T-helper 1 cell treated with Interleukin-12 subunit alpha and Interleukin-12 subunit beta and Interleukin-4 antibody, amounts not matched to agents 30 μg/mL and 1 μg/mL, for 36 hours (primary cell): Measurements from ENCODE around the gene GALNT17.
"Not testable (repeated sequence)": the region's sequence is repeated elsewhere in the genome, so short reads cannot be mapped to it uniquely, and the experiment has no call there.

Experiments
- H3K27ac Mint-ChIP-seq: one replicate; pipeline ENCODE4 v1.8.0; 2021; ENCODE audit warnings: mild to moderate bottlenecking, mixed read lengths
- H3K27me3 Mint-ChIP-seq: one replicate; pipeline ENCODE4 v1.8.0; 2021; ENCODE audit warnings: low read depth, mixed read lengths
- H3K36me3 Mint-ChIP-seq: one replicate; pipeline ENCODE4 v1.8.0; 2021; ENCODE audit warnings: low read depth, mixed read lengths
- H3K4me1 Mint-ChIP-seq: one replicate; pipeline ENCODE4 v1.8.0; 2021; ENCODE audit warnings: low read depth, mixed read lengths
- H3K4me3 Mint-ChIP-seq: one replicate; pipeline ENCODE4 v1.8.0; 2021; ENCODE audit warnings: mild to moderate bottlenecking, moderate library complexity, mixed read lengths
- H3K9me3 Mint-ChIP-seq: one replicate; pipeline ENCODE4 v1.8.0; 2021; ENCODE audit warnings: mixed read lengths

GALNT17 gene

GRCh38 chr7:71718563-71718962 is 586.6 kb downstream of the GALNT17 start:
- no peaks in the 10 kb centered on the region for H3K4me1 Mint-ChIP-seq
- peaks cover 6% of the 10 kb centered on the region for H3K9me3 Mint-ChIP-seq
- no peak overlapping the region for H3K27ac Mint-ChIP-seq
- no peaks in the 10 kb centered on the region for H3K27me3 Mint-ChIP-seq
- H3K4me3 Mint-ChIP-seq: no peak overlapping the region
- H3K36me3 Mint-ChIP-seq: no peaks in the 10 kb centered on the region

DNA sequence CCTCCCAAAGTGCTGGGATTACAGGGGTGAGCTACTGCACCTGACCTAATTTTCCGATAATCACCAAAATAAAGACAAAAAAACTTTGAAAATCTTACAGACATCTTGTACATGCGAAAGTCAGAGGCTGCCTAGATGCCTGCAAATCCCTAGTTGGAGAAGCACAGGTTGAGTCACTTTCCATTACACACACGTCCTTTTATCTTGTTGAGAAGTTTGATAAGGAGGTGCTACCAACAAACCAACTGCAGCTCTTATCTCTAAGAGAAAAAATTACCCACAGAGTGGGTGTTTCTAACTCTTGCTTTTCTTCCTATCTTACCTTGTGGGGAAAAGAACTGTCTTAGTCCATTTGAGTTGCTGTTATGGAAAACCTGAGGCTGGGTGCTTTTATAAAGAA is 589.8 kb downstream of the GALNT17 start:
- Mint-ChIP-seq H3K36me3 (no peaks in the 10 kb centered on the region), H3K4me1 (no peaks in the 10 kb centered on the region), H3K27me3 (no peaks in the 10 kb centered on the region), H3K27ac (no peak overlapping the region), H3K9me3 (peaks cover 10% of the 10 kb centered on the region), H3K4me3 (no peak overlapping the region)

- Mint-ChIP-seq H3K9me3 (peaks cover 23% of the 10 kb centered on the region), H3K4me3 (no peak overlapping the region)
Measured at GRCh38 chr7:71723859-71724258, 591.9 kb downstream of the GALNT17 start.

DNA sequence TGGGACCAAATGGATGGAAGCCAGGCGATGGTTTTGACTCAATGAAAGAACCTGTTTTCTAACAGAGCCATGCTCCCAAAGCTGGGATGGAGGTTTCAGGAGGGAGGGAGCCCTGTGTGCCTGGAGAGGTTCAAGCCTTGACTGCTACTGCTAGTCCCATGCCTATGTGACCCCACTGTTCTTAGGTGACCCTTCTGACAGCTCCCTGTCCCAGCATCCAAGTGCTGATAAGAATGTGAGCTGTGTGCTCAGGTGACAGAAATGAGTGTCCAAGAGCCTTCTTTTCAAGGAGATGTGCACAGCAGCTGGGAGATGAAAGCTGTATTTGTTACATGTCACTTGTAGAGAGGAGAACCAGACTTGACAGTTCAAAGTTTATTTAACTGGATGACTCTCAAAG is 595.4 kb downstream of the GALNT17 start:
- Mint-ChIP-seq H3K9me3 (peaks cover 19% of the 10 kb centered on the region), H3K4me3 (no peak overlapping the region), H3K27ac (no peak overlapping the region), H3K4me1 (no peaks in the 10 kb centered on the region), H3K27me3 (no peaks in the 10 kb centered on the region), H3K36me3 (no peaks in the 10 kb centered on the region)

More at GRCh38 chr7:71723859-71724258, 591.9 kb downstream of the GALNT17 start:
- Mint-ChIP-seq H3K36me3 (no peaks in the 10 kb centered on the region), H3K4me1 (no peaks in the 10 kb centered on the region), H3K27me3 (no peaks in the 10 kb centered on the region), H3K27ac (no peak overlapping the region)

DNA sequence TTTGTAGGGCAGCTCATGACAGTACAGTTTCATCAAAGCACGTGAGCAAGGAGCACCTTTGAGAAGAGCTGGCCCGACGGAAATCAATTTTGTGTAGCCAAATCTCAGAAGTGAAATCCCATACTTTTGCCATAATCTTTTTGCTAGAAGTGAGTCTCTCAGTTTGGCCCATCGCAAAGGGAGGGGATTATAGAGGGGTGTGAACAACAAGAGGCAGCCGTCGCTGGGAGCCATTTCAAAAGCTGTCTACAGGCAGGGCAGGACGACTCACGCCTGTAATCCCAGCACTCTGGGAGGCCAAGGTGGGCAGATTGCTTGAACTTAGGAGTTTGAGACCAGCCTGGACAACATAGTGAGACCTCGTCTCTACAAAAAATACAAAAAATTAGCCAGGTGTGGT is 599.8 kb downstream of the GALNT17 start:
- Mint-ChIP-seq H3K27me3 (no peaks in the 10 kb centered on the region), H3K27ac (no peak overlapping the region), H3K4me3 (no peak overlapping the region), H3K9me3 (peaks cover 13% of the 10 kb centered on the region), H3K36me3 (no peaks in the 10 kb centered on the region), H3K4me1 (peaks cover 4% of the 10 kb centered on the region)

DNA sequence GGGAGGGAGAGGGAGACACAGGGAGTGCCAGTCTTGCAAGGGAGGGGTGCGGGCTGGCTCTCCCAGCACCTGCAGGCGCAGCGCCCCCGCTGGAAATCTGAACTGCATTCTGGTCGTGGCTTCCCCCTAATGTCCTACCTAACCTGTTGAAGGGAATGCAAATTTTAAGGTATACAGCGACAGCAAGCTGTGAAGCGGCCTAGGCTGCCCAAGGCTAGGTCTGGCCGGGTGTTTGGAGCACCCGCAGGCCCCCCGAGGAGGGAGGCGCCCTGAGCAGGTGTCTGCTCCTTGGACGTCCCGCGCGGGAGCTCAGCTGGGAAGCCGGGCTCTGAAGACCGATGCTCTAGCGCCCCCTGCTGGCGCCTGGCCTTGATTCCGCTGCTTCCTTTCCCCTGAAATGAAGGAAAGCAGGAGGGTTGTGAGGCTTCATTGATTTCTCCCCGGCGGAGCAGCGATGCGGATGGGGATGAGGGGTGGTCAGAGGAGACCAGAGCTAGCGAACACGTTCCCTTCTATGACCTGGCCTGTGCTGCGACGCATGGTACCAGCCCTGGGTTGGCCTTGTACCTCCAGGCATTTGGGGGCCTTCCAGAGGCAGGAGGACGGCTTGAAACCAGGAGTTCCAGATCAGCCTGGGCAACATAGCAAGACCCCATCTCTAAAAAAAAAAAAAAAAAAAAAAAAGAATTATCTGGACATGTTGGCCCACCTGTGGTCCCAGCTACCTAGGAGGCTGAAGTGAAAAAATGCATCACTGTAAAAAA is 601.3 kb downstream of the GALNT17 start:
- no peak overlapping the region for H3K4me3 Mint-ChIP-seq
- H3K9me3 Mint-ChIP-seq: peaks cover 5% of the 10 kb centered on the region

DNA sequence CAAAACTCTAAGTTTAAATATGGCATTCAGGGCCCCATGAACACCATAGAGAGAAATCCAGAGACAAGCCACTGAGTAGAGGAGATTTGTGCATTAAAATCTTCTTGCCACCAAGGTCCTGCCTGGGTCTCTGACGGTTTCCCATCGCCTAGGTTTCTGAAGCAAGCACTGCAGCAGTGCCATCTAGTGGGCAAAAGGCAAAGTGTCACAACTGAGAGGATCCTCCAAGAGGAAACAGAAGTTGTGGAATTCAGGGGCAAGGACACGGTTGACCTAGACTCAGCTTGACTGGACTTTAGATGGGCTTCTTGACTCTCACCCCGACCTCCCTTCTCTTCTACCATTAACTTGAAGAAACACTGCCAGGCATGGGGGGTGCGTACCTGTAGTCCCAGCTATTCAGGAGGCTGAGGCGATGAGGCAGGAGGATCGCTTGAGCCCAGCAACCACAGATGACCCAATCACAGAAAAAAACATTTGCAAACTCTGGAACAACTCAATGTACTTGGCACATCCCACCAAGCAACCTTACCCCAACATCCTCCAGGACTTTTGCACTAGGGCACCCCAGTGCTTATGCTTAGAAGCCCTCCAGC is 604.1 kb downstream of the GALNT17 start:
- H3K36me3 Mint-ChIP-seq: no peaks in the 10 kb centered on the region
- no peaks in the 10 kb centered on the region for H3K27me3 Mint-ChIP-seq
- H3K9me3 Mint-ChIP-seq: peaks cover 3% of the 10 kb centered on the region
- peaks cover 4% of the 10 kb centered on the region for H3K4me1 Mint-ChIP-seq
- H3K4me3 Mint-ChIP-seq: no peak overlapping the region
- no peak overlapping the region for H3K27ac Mint-ChIP-seq

More for the DNA sequence above, 601.3 kb downstream of the GALNT17 start:
- peaks cover 4% of the 10 kb centered on the region for H3K4me1 Mint-ChIP-seq
- H3K27me3 Mint-ChIP-seq: no peaks in the 10 kb centered on the region
- no peak overlapping the region for H3K27ac Mint-ChIP-seq
- H3K36me3 Mint-ChIP-seq: no peaks in the 10 kb centered on the region

GRCh38 chr7:71737931-71738540 is 606.1 kb downstream of the GALNT17 start:
- H3K36me3 Mint-ChIP-seq, H3K27me3 Mint-ChIP-seq, H3K4me3 Mint-ChIP-seq, H3K27ac Mint-ChIP-seq, H3K4me1 Mint-ChIP-seq, H3K9me3 Mint-ChIP-seq: not testable (repeated sequence)

GRCh38 chr7:71739520-71740173 is 607.7 kb downstream of the GALNT17 start:
- no peaks in the 10 kb centered on the region for H3K4me1 Mint-ChIP-seq
- H3K27ac Mint-ChIP-seq: no peak overlapping the region
- no peaks in the 10 kb centered on the region for H3K36me3 Mint-ChIP-seq
- no peak overlapping the region for H3K4me3 Mint-ChIP-seq
- H3K9me3 Mint-ChIP-seq: peaks cover 3% of the 10 kb centered on the region
- no peaks in the 10 kb centered on the region for H3K27me3 Mint-ChIP-seq

DNA sequence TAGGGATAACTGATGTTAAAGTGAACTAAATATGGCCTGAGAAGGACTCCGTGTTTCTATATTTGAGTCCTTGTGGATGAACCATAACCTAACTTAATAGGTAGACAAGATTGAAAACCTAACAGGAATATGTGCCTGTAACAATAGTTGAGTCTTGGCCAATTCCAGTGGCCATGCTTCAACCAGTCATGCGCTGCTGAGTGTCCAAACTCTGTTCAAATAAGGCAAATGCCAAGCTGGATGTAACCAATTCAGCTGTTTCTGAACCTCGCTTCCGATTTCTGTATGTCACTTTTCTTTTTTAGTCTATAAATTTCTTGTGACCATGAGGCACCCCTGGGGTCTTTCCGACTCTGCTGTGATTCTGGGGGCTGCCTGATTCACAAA is 608.2 kb downstream of the GALNT17 start:
- Mint-ChIP-seq H3K9me3 (peaks cover 3% of the 10 kb centered on the region), H3K27ac (no peak overlapping the region), H3K4me3 (no peak overlapping the region), H3K4me1 (no peaks in the 10 kb centered on the region), H3K36me3 (no peaks in the 10 kb centered on the region), H3K27me3 (no peaks in the 10 kb centered on the region)

GRCh38 chr7:71746006-71746405 is 614.1 kb downstream of the GALNT17 start:
- no peaks in the 10 kb centered on the region for H3K4me1 Mint-ChIP-seq
- H3K4me3 Mint-ChIP-seq: no peak overlapping the region
- peaks cover 6% of the 10 kb centered on the region for H3K9me3 Mint-ChIP-seq
- no peaks in the 10 kb centered on the region for H3K27me3 Mint-ChIP-seq
- H3K36me3 Mint-ChIP-seq: no peaks in the 10 kb centered on the region
- no peak overlapping the region for H3K27ac Mint-ChIP-seq

DNA sequence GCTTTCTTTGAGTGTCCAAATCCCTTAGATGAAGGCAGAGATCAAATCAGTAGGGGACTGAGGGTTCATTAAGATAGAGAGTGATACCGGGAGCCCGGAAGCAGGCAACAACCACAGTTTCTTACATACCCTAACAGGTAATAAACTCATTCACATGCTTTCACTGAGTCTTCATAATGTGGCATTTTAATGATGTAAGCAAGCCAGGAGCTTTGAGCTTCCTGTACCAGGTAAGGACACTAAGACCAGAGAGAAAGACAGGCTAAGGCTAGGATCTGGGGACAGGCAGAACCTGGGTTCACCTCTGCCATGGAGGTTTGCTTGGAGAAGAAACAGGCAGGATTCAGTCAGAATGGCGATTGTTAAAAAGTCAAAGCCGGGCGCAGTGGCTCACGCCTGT is 618.3 kb downstream of the GALNT17 start:
- Mint-ChIP-seq H3K4me3 (no peak overlapping the region), H3K4me1 (no peaks in the 10 kb centered on the region), H3K36me3 (no peaks in the 10 kb centered on the region), H3K27me3 (no peaks in the 10 kb centered on the region), H3K9me3 (peaks cover 6% of the 10 kb centered on the region), H3K27ac (no peak overlapping the region)

- no peak overlapping the region for H3K27ac Mint-ChIP-seq
- no peaks in the 10 kb centered on the region for H3K36me3 Mint-ChIP-seq
- H3K4me3 Mint-ChIP-seq: no peak overlapping the region
- no peaks in the 10 kb centered on the region for H3K4me1 Mint-ChIP-seq
- H3K9me3 Mint-ChIP-seq: peaks cover 13% of the 10 kb centered on the region
- no peaks in the 10 kb centered on the region for H3K27me3 Mint-ChIP-seq
Measured at GRCh38 chr7:71752171-71752935, 620.4 kb downstream of the GALNT17 start.

DNA sequence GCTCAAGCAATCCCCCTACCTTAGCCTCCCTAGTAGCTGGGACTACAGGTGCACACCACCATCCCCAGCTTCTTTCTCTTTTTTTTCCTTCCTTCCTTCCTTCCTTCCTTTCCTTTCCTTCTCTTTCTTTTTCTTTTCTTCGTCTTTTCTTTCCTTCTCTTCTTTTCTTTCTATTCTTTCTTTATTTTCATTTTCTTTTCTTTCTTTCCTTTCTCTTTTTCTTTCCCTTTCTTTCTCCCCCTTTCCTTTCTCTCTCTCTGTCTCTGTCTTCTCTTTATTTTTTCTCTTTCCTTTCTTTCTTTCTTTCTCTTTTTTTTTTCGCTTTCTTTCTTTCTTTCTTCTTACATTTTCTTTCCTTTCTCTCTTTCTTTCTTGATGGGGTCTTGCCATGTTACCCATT is 621.3 kb downstream of the GALNT17 start:
- Mint-ChIP-seq H3K36me3 (no peaks in the 10 kb centered on the region), H3K4me3 (no peak overlapping the region), H3K27me3 (no peaks in the 10 kb centered on the region), H3K9me3 (peaks cover 13% of the 10 kb centered on the region), H3K27ac (no peak overlapping the region), H3K4me1 (no peaks in the 10 kb centered on the region)
